ENCODE measurements around the gene GPC6.

GRCh38 chr13:94236132-94236531 is 1009.5 kb downstream of the GPC6 start:
- TF ChIP-seq POLR2A (IDR thresholded peaks at IDR 0.05) (no peak), CTCF (IDR thresholded peaks at IDR 0.05) (no peak)
